GM20431 (cell line): ENCODE data around the gene NOTCH1.

Experiments
- in situ Hi-C: fragments of 300-500 bp; cut with MseI, MboI; formaldehyde crosslinking; loops from one replicate; pipeline ENCODE4 v1.15.0; 2020; ENCODE audit warnings: low sequenced_read_pairs; ENCODE audit not compliant: unreplicated experiment

The NOTCH1 gene

GRCh38 chr9:136545965-136546696 lies at the start of gene NOTCH1:
Gene NOTCH1, minus strand, starts transcription at chr9:136546048. Its CDS starts 262 bp downstream, at chr9:136545786.
- in situ Hi-C loops: no loop called here

DNA sequence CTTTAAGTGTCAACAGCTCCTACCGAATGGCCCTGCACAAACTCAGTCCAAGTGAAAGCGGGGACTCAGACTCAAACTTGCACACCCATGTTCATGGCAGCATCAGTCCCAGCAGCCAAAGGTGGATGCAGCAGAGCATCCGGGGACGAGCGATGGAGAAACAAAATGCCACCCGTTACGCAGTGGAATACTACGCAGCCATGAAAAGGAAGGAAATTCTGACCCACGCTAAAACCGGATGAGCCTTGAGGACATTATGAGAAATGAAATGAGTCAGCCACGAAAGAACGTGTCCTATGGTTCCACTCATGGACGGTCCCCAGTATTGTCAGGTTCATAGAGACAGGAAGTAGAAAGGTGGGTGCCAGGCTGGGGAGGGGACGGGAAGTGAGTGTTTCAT lies 48.6 kb upstream of the NOTCH1 start:
- in situ Hi-C loops: no loop called here

DNA sequence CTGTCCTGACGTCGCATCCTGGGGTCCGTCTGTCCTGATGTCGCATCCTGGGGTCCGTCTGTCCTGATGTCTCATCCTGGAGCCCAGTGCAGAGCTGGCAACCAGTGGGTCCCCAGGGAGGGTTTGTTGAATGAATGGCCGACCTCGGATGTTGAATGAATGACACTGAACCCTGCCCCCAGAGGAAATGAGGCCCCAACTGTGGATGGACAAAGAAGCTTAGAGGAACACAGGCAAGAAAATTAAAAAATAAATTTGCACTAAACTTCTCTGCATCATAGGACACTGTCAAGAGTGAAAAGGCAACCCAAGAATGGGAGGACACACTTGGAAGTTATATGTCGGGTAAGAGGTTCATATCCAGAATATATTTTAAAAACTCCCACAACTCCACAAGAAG lies 47.7 kb upstream of the NOTCH1 start:
- in situ Hi-C loops: no loop called here

- in situ Hi-C loops: no loop called here
These were observed 46.8 kb upstream of the NOTCH1 start for GRCh38 chr9:136592666-136593065.

DNA sequence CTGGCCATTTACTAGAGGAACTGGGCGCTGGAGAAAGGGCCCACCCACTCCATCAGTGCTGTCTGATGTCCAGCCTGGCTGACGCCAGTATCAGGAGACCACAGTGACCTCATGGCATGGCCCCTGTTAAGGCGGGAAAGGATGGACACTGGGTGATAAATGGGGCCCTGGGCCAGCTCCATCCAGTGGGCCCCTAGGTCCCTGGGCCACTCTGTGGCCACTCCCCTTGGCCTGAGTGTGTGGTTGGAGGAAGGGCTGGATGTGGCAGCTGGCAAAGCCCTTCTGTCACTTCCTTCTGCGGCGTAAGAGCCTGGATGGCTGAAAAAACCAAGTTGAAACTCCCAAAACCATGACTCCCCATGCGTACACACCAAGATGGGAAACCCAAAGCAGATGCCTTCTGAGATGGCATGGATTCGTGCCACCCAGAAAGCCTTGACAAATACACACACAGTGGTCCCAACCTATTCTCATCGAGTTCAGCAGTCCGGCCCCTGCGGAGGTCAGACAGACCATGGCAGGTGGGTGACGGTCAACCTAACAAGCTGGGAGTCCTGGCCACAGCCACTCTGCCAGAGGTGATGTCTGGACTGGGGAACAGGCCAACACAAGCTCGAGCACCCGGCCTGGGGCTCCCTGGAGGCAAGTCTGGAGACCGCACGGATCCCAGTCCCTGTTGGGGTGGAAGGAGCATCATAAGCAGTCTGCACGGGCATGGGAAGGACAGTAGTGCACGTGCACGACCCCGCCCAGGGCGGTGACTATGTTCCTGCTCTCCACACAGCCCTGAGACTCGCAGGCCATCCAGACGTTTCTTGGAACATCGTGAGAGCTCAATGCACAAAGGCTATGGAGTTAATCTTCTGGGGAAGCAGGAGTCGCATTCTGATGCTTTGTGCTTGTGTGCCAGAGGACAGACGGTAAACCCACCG lies 45.2 kb upstream of the NOTCH1 start:
- in situ Hi-C loops: no loop called here

GRCh38 chr9:136589766-136590763 lies 44.2 kb upstream of the NOTCH1 start:
- in situ Hi-C loops: no loop called here

GRCh38 chr9:136588663-136589464 lies 43.0 kb upstream of the NOTCH1 start:
- in situ Hi-C loops: no loop called here

GRCh38 chr9:136587944-136588662 lies 42.3 kb upstream of the NOTCH1 start:
- in situ Hi-C loops: no loop called here

DNA sequence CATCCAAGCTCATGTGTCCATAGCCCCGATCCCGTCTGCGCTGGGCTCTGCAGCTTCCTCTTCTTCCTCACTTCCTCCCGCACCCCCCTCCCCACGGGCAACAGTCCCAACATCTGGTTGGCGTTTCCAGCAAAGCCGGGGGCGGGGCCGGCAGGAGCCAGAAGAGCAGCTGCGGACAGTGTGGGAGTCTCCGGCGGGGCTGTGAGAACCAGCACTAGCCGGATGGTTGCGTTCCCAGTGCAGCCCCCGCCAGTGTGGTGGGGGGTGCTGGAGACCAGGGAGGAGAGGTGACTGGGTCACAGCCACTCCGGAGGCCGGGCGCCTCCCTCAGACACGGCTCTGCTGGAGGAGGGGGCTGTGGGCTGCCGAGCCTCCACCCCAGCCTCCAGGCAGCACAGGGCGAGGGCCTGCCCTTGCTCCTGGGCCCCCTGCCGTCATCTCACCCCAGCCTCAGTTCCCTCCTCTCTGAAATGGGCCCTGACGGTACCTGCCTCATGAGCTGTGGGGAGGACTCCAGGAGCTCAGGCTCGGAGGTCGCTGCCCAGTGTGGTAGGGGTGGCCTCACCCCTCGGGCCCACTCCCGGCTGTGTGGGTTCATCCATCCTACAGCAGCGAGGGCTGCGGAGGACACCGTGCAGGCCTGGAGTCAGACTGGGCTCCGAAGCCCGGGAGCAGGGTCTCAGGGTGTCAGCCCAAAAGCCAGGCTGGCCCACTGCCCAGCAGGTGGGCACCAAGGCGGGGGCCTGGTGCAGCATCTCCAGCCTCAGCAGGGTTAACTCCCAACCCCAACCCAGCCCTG lies 41.5 kb upstream of the NOTCH1 start:
- in situ Hi-C loops: no loop called here

DNA sequence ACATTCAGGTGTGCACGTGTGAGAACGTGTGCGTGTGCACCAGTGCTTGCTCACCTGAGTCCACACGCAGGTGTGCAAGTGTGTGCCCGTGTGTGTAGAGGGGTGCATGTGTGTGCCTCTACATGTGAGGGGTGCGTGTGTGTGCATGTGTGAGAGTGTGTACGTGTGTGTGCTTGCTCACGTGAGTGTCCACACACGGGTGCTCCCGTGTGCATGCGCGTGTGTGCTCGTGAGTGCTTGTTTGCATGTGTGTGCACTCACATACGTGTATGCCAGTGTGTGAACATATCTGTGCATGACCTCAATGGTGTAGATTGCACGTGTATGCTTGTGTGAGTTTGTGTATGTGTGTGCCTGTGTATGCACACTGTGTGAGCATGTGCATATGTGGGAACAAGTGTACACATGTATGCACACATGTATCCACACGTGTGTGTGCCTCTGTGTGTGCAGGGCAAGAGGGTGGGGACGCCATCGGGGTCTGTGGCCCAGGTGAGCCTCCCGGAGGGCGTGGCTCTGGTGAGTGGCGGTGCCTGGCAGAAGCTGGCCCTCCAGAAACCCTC lies 40.6 kb upstream of the NOTCH1 start:
- in situ Hi-C loops: no loop called here

- in situ Hi-C loops: no loop called here
These were observed 39.8 kb upstream of the NOTCH1 start for GRCh38 chr9:136585531-136586120.

DNA sequence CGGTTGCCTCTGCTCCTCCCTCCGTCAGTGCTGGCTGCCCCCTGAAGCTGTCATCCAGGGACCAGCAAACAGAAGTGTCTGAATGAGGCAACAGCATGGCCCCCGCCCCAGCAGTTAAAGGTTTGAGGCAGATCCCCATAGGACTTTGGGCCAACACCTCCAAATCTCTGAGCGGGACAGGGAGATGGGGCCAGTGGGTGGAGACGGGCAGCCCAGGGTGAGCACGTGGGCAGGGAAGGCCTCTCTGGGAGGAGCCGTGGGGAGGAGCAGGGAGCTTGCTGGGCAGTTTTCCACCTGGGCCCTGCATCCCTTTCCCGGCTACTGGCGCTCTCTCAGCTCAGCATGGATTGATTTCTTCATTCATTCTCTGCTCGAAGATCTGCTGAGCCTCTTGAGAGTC lies 39.1 kb upstream of the NOTCH1 start:
- in situ Hi-C loops: no loop called here

DNA sequence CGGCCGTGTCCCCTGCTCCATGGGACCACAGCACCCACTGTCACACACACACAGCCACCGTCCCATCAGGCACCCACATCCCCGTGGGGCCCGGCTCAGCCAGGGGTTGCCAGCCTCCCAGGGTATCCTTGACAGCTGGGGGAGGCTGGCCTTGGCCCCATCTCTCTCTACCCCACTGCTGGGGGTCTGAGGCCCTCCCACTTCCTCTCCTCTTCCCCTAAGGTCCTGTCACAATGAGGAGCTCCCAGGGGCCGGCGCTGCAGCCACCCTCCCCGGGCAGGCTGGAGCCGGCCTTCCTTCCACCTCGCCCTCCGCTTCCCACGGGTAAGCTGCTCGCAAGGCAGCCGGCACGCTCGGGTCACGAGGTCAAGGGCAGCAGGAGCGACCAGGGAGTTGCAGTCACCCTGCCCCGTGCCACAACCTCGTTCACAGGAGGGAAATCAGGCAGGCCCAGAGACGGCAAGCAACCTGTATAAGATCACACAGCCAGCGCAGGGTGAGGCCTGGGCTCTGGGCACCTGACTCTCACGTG lies 38.6 kb upstream of the NOTCH1 start:
- in situ Hi-C loops: no loop called here

- in situ Hi-C loops: no loop called here
These were observed 37.3 kb upstream of the NOTCH1 start for GRCh38 chr9:136582977-136583735.

DNA sequence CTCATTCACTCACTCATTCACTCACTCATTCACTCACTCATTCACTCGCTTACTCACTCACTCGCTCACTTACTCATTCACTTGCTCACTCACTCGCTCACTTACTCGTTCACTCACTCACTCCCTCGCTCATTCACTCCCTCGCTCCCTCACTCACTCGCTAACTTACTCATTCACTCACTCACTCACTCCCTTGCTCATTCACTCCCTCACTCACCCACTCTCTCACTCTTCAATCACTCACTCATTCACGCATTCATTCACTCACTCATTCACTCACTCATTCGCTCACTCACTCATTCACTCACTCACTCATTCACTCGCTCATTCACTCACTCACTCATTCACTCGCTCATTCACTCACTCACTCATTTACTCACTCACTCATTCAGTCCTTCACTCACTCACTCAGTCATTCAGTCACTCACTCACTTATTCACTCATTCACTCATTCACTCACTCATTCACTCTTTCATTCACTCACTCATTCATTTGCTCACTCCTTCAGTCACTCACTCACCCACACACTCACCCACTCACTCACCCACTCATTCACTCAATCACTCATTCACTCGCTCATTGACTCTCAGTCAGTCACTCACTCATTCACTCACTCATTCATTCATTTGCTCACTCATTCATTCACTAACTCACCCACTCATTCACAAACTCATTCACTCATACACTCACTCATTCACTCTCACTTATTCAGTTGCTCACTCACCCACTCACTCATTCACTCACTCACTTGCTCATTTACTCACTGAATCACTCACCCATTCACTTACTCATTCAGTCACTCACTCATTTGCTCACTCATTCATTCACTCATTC lies 36.0 kb upstream of the NOTCH1 start:
- in situ Hi-C loops: no loop called here
